GM19328 (cell line): Measurements from ENCODE around the gene PDZRN3.

Source experiments
- ATAC-seq: cut with Tn5 transposase; IDR thresholded peaks from one replicate; pipeline ENCODE4 v1.9.1; 2021; ENCODE audit warnings: mild to moderate bottlenecking, moderate library complexity; ENCODE audit not compliant: unreplicated experiment

Gene PDZRN3

GRCh38 chr3:73624821-73625665, at the start of gene PDZRN3:
Gene PDZRN3, minus strand, starts transcription at chr3:73624941.
- ATAC-seq = no peak

GRCh38 chr3:73674280-73674679, 49.5 kb upstream of the PDZRN3 start:
- ATAC-seq = no peak

- no peak for ATAC-seq
These were observed 44.5 kb upstream of the PDZRN3 start for GRCh38 chr3:73669260-73669659.

- no peak for ATAC-seq
These were observed 43.6 kb upstream of the PDZRN3 start for GRCh38 chr3:73668391-73668790.

- no peak for ATAC-seq
These were observed 43.1 kb upstream of the PDZRN3 start for GRCh38 chr3:73667889-73668288.

- no peak for ATAC-seq
These were observed 40.5 kb upstream of the PDZRN3 start for GRCh38 chr3:73665286-73665685.

- no peak for ATAC-seq
These were observed 39.6 kb upstream of the PDZRN3 start for GRCh38 chr3:73664389-73664788.

GRCh38 chr3:73663495-73663894, 38.8 kb upstream of the PDZRN3 start:
- no peak for ATAC-seq

GRCh38 chr3:73661265-73661664, 36.5 kb upstream of the PDZRN3 start:
- ATAC-seq = no peak

GRCh38 chr3:73658227-73658626, 33.5 kb upstream of the PDZRN3 start:
- no peak for ATAC-seq

GRCh38 chr3:73657186-73657585, 32.4 kb upstream of the PDZRN3 start:
- no peak for ATAC-seq

GRCh38 chr3:73656241-73656890, 31.6 kb upstream of the PDZRN3 start:
- ATAC-seq = no peak

- ATAC-seq = no peak
These were observed 30.5 kb upstream of the PDZRN3 start for GRCh38 chr3:73655197-73655596.

- ATAC-seq = no peak
These were observed 29.1 kb upstream of the PDZRN3 start for GRCh38 chr3:73653877-73654276.

GRCh38 chr3:73653351-73653750, 28.6 kb upstream of the PDZRN3 start:
- no peak for ATAC-seq

- ATAC-seq = no peak
These were observed 28.2 kb upstream of the PDZRN3 start for GRCh38 chr3:73652896-73653295.

GRCh38 chr3:73637042-73637441, 12.3 kb upstream of the PDZRN3 start:
- no peak for ATAC-seq

GRCh38 chr3:73635254-73635653, 10.5 kb upstream of the PDZRN3 start:
- ATAC-seq = no peak

GRCh38 chr3:73633916-73634344, 9.2 kb upstream of the PDZRN3 start:
- ATAC-seq = no peak

- ATAC-seq = no peak
These were observed 8.7 kb upstream of the PDZRN3 start for GRCh38 chr3:73633453-73633852.

- ATAC-seq = no peak
These were observed 1.4 kb upstream of the PDZRN3 start for GRCh38 chr3:73626106-73626505.
